GM23338 (cell line): Measurements from ENCODE around the gene CHPF. TPM values are rescaled to one million over a fixed set of nuclear protein-coding genes. Genes with fewer than 3 reads are reported as not detected.

Source experiments
- ATAC-seq: fragments of 200-7000 bp; cut with Tn5 transposase; 3 replicates; pipeline ENCODE4 v1.9.1; 2020
- DNase-seq: peaks from one replicate; pipeline ENCODE4 v3.0.0-alpha.2; 2015; ENCODE audit warnings: low spot score
- H2AFZ ChIP-seq: fragments of 200-600 bp; sonication (generic); 2 replicates; pipeline ENCODE4 v1.8.0; 2016; ENCODE audit warnings: antibody characterized with exemption, mild to moderate bottlenecking, moderate library complexity
- H3F3A ChIP-seq: fragments of 200-600 bp; sonication (generic); replicated peaks from 2 replicates; pipeline ENCODE4 v1.8.0; 2017; ENCODE audit warnings: antibody characterized with exemption, mixed run types, low read depth
- H3K27ac ChIP-seq: fragments of 200-600 bp; sonication (generic); 2 replicates; pipeline ENCODE4 v1.6.1; 2016; ENCODE audit warnings: low read depth
- H3K27me3 ChIP-seq: fragments of 200-600 bp; sonication (generic); 2 replicates; pipeline ENCODE4 v1.8.0; 2016; ENCODE audit warnings: mild to moderate bottlenecking, mixed run types, moderate library complexity; ENCODE audit not compliant: insufficient read depth
- H3K36me3 ChIP-seq: fragments of 200-600 bp; sonication (generic); 2 replicates; pipeline ENCODE4 v1.8.0; 2016; ENCODE audit warnings: mild to moderate bottlenecking; ENCODE audit not compliant: insufficient read depth
- H3K4me1 ChIP-seq: fragments of 200-600 bp; sonication (generic); 2 replicates; pipeline ENCODE4 v1.8.0; 2016; ENCODE audit warnings: mild to moderate bottlenecking, moderate library complexity; ENCODE audit not compliant: insufficient read depth
- H3K4me2 ChIP-seq: fragments of 200-600 bp; sonication (generic); 2 replicates; pipeline ENCODE4 v1.7.1; 2017; ENCODE audit warnings: mixed run types
- H3K4me3 ChIP-seq: fragments of 200-600 bp; sonication (generic); 2 replicates; pipeline ENCODE4 v1.6.1; 2016; ENCODE audit warnings: mixed run types
- H3K79me2 ChIP-seq: fragments of 200-600 bp; sonication (generic); replicated peaks from 2 replicates; pipeline ENCODE4 v1.8.0; 2017; ENCODE audit warnings: mild to moderate bottlenecking; ENCODE audit not compliant: insufficient read depth
- H3K9me2 ChIP-seq: fragments of 200-600 bp; sonication (generic); 2 replicates; pipeline ENCODE4 v1.8.0; 2017; ENCODE audit not compliant: insufficient read depth
- H4K20me1 ChIP-seq: fragments of 200-600 bp; sonication (generic); replicated peaks from 2 replicates; pipeline ENCODE4 v1.8.0; 2017; ENCODE audit warnings: mild to moderate bottlenecking; ENCODE audit not compliant: insufficient read depth
- H3K27ac Mint-ChIP-seq: 2 replicates; pipeline ENCODE4 v1.8.0; 2020; ENCODE audit warnings: inconsistent platforms, mild to moderate bottlenecking, moderate library complexity, mixed read lengths
- H3K27me3 Mint-ChIP-seq: 3 replicates; pipeline ENCODE4 v1.8.0; 2022; ENCODE audit warnings: low read depth, mild to moderate bottlenecking, moderate library complexity, mixed read lengths, inconsistent platforms; ENCODE audit not compliant: insufficient read depth, poor library complexity
- H3K36me3 Mint-ChIP-seq: 3 replicates; pipeline ENCODE4 v1.8.0; 2021; ENCODE audit warnings: low read depth, mild to moderate bottlenecking, inconsistent platforms, moderate library complexity, mixed read lengths
- H3K4me1 Mint-ChIP-seq: 3 replicates; pipeline ENCODE4 v1.8.0; 2020; ENCODE audit warnings: mild to moderate bottlenecking, inconsistent platforms, mixed read lengths
- H3K4me3 Mint-ChIP-seq: 3 replicates; pipeline ENCODE4 v1.8.0; 2021; ENCODE audit warnings: moderate library complexity, mild to moderate bottlenecking, inconsistent platforms, mixed read lengths
- H3K9me3 Mint-ChIP-seq: 3 replicates; pipeline ENCODE4 v1.8.0; 2020; ENCODE audit warnings: moderate library complexity, mild to moderate bottlenecking, inconsistent platforms, mixed read lengths
- CREB1 ChIP-seq: fragments of 250-450 bp; sonication (Bioruptor Pico); IDR thresholded peaks from 2 replicates; pipeline ENCODE4 v1.5.0; 2020; ENCODE audit warnings: low read depth, mild to moderate bottlenecking, moderate library complexity
- EZH2 ChIP-seq: fragments of 200-600 bp; sonication (generic); IDR thresholded peaks from one replicate; pipeline ENCODE4 v1.8.0; 2017; ENCODE audit warnings: antibody characterized with exemption, mild to moderate bottlenecking, low read depth; ENCODE audit not compliant: unreplicated experiment
- EZH2phosphoT487 ChIP-seq: fragments of 200-600 bp; sonication (generic); IDR thresholded peaks from one replicate; pipeline ENCODE4 v1.8.1; 2018; ENCODE audit warnings: antibody characterized with exemption; ENCODE audit not compliant: unreplicated experiment
- JUNB ChIP-seq: IDR thresholded peaks from one replicate; pipeline ENCODE4 v1.6.1; 2016; ENCODE audit warnings: antibody characterized with exemption; ENCODE audit not compliant: unreplicated experiment
- NANOG ChIP-seq: IDR thresholded peaks from 2 replicates; pipeline ENCODE4 v1.6.1; 2016; ENCODE audit warnings: antibody characterized with exemption, borderline replicate concordance
- POLR2AphosphoS5 ChIP-seq: IDR thresholded peaks from 2 replicates; pipeline ENCODE4 v1.6.1; 2016; ENCODE audit warnings: antibody characterized with exemption, low read depth
- REST ChIP-seq: IDR thresholded peaks from one replicate; pipeline ENCODE4 v1.6.1; 2018; ENCODE audit warnings: antibody characterized with exemption; ENCODE audit not compliant: unreplicated experiment
- STAT1 ChIP-seq: IDR thresholded peaks from one replicate; pipeline ENCODE4 v1.6.1; 2016; ENCODE audit warnings: antibody characterized with exemption; ENCODE audit not compliant: unreplicated experiment
- ZNF114 ChIP-seq: fragments of 250-450 bp; sonication (Bioruptor Pico); IDR thresholded peaks from 2 replicates; pipeline ENCODE4 v1.5.0; 2020; ENCODE audit warnings: mild to moderate bottlenecking, moderate library complexity
- ZNF331 ChIP-seq: fragments of 250-450 bp; sonication (Bioruptor Pico); IDR thresholded peaks from 2 replicates; pipeline ENCODE4 v1.5.0; 2020; ENCODE audit warnings: low read depth, mild to moderate bottlenecking, moderate library complexity
- polyA plus RNA-seq: library from polyadenylated mRNA; unstranded; fragments of >200 nt; fragmentation: Nextera tagmentation; extraction: Ambion mirVana; gene quantifications from 2 replicates; pipeline ENCODE4 v1.2.1, GENCODE V29; 2016
- total RNA-seq: library from RNA; depleted of rRNA; stranded (reverse); fragments of >200 nt; shearing (Covaris generic); gene quantifications from 2 replicates; pipeline ENCODE4 v1.2.3, GENCODE V29; 2014
- TF ChIP-seq, protein P1 (sequence below): IDR thresholded peaks from 2 replicates; pipeline ENCODE4 v1.6.1; 2016; ENCODE audit warnings: antibody characterized with exemption
- TF ChIP-seq, protein P2 (sequence below): fragments of 250-450 bp; sonication (Bioruptor Pico); IDR thresholded peaks from 2 replicates; pipeline ENCODE4 v1.5.0; 2020; ENCODE audit warnings: mild to moderate bottlenecking, moderate library complexity
- TF ChIP-seq, protein P3 (sequence below), 2 experiments: fragments of 200-600 bp in 1 of 2; sonication (generic) in 1 of 2; conservative IDR thresholded peaks; 2 replicates each; pipeline versions ENCODE4 v1.5.1 to v1.6.1; 2016 to 2017; ENCODE audit warnings: antibody characterized with exemption in 2 of 2, low read depth in 2 of 2, mild to moderate bottlenecking in 2 of 2, moderate library complexity in 1 of 2

The CHPF gene
- total and polyA plus RNA-seq, 2 experiments from 2014 or later, result 36.5 to 252 TPM

- Histone ChIP-seq H3K4me1 (peaks cover 12% of the 10 kb centered on the region), H3K4me3 (no peak overlapping the region), H3K27me3 (peaks cover 9% of the 10 kb centered on the region; the same call in 1 of the 2 replicates), H3K79me2 (peaks cover 12% of the 10 kb centered on the region), H4K20me1 (peaks cover 17% of the 10 kb centered on the region), H3K36me3 (peaks cover 5% of the 10 kb centered on the region), H3K27ac (no peak overlapping the region), H3F3A (peaks cover 10% of the 10 kb centered on the region), H2AFZ (no peak overlapping the region), H3K4me2 (no peak overlapping the region), H3K9me2 (no peaks in the 10 kb centered on the region)
- H3K36me3 Mint-ChIP-seq, result peaks cover 27% of the 10 kb centered on the region
- no peak for ATAC-seq
- H3K27ac Mint-ChIP-seq, result no peak overlapping the region
- H3K4me3 Mint-ChIP-seq, result no peak overlapping the region; the same call in 2 of the 3 replicates
- H3K27me3 Mint-ChIP-seq, result peaks cover 22% of the 10 kb centered on the region
- TF ChIP-seq, protein P1, sequence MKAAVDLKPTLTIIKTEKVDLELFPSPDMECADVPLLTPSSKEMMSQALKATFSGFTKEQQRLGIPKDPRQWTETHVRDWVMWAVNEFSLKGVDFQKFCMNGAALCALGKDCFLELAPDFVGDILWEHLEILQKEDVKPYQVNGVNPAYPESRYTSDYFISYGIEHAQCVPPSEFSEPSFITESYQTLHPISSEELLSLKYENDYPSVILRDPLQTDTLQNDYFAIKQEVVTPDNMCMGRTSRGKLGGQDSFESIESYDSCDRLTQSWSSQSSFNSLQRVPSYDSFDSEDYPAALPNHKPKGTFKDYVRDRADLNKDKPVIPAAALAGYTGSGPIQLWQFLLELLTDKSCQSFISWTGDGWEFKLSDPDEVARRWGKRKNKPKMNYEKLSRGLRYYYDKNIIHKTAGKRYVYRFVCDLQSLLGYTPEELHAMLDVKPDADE, result no peak
- TF ChIP-seq, protein P2, sequence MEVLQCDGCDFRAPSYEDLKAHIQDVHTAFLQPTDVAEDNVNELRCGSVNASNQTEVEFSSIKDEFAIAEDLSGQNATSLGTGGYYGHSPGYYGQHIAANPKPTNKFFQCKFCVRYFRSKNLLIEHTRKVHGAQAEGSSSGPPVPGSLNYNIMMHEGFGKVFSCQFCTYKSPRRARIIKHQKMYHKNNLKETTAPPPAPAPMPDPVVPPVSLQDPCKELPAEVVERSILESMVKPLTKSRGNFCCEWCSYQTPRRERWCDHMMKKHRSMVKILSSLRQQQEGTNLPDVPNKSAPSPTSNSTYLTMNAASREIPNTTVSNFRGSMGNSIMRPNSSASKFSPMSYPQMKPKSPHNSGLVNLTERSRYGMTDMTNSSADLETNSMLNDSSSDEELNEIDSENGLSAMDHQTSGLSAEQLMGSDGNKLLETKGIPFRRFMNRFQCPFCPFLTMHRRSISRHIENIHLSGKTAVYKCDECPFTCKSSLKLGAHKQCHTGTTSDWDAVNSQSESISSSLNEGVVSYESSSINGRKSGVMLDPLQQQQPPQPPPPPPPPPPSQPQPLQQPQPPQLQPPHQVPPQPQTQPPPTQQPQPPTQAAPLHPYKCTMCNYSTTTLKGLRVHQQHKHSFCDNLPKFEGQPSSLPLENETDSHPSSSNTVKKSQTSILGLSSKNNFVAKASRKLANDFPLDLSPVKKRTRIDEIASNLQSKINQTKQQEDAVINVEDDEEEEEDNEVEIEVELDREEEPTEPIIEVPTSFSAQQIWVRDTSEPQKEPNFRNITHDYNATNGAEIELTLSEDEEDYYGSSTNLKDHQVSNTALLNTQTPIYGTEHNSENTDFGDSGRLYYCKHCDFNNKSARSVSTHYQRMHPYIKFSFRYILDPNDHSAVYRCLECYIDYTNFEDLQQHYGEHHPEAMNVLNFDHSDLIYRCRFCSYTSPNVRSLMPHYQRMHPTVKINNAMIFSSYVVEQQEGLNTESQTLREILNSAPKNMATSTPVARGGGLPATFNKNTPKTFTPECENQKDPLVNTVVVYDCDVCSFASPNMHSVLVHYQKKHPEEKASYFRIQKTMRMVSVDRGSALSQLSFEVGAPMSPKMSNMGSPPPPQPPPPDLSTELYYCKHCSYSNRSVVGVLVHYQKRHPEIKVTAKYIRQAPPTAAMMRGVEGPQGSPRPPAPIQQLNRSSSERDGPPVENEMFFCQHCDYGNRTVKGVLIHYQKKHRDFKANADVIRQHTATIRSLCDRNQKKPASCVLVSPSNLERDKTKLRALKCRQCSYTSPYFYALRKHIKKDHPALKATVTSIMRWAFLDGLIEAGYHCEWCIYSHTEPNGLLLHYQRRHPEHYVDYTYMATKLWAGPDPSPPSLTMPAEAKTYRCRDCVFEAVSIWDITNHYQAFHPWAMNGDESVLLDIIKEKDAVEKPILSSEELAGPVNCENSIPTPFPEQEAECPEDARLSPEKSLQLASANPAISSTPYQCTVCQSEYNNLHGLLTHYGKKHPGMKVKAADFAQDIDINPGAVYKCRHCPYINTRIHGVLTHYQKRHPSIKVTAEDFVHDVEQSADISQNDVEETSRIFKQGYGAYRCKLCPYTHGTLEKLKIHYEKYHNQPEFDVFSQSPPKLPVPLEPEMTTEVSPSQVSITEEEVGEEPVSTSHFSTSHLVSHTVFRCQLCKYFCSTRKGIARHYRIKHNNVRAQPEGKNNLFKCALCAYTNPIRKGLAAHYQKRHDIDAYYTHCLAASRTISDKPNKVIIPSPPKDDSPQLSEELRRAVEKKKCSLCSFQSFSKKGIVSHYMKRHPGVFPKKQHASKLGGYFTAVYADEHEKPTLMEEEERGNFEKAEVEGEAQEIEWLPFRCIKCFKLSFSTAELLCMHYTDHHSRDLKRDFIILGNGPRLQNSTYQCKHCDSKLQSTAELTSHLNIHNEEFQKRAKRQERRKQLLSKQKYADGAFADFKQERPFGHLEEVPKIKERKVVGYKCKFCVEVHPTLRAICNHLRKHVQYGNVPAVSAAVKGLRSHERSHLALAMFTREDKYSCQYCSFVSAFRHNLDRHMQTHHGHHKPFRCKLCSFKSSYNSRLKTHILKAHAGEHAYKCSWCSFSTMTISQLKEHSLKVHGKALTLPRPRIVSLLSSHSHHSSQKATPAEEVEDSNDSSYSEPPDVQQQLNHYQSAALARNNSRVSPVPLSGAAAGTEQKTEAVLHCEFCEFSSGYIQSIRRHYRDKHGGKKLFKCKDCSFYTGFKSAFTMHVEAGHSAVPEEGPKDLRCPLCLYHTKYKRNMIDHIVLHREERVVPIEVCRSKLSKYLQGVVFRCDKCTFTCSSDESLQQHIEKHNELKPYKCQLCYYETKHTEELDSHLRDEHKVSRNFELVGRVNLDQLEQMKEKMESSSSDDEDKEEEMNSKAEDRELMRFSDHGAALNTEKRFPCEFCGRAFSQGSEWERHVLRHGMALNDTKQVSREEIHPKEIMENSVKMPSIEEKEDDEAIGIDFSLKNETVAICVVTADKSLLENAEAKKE, result no peak
- no peak for TF ChIP-seq STAT1
- TF ChIP-seq ZNF114 (CRISPR knock-in tag), result no peak
- TF ChIP-seq NANOG, result no peak
- no peak for TF ChIP-seq EZH2
- TF ChIP-seq ZNF331 (CRISPR knock-in tag), result no peak
- TF ChIP-seq, protein P3, sequence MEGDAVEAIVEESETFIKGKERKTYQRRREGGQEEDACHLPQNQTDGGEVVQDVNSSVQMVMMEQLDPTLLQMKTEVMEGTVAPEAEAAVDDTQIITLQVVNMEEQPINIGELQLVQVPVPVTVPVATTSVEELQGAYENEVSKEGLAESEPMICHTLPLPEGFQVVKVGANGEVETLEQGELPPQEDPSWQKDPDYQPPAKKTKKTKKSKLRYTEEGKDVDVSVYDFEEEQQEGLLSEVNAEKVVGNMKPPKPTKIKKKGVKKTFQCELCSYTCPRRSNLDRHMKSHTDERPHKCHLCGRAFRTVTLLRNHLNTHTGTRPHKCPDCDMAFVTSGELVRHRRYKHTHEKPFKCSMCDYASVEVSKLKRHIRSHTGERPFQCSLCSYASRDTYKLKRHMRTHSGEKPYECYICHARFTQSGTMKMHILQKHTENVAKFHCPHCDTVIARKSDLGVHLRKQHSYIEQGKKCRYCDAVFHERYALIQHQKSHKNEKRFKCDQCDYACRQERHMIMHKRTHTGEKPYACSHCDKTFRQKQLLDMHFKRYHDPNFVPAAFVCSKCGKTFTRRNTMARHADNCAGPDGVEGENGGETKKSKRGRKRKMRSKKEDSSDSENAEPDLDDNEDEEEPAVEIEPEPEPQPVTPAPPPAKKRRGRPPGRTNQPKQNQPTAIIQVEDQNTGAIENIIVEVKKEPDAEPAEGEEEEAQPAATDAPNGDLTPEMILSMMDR (conservative IDR thresholded peaks at IDR 0.05; ENCODE audit: low read depth in 2 of 2), result no peak
- no peak for TF ChIP-seq REST
- no peak for TF ChIP-seq POLR2AphosphoS5
- TF ChIP-seq CREB1 (CRISPR knock-in tag), result no peak
- no peak for TF ChIP-seq EZH2phosphoT487
- no peak for TF ChIP-seq JUNB
- DNase-seq, result no peak
- H3K4me1 Mint-ChIP-seq, result peaks cover 23% of the 10 kb centered on the region
- H3K9me3 Mint-ChIP-seq, result no peaks in the 10 kb centered on the region; the same call in 2 of the 3 replicates
Measured at GRCh38 chr2:219545943-219546352, 2.3 kb upstream of the CHPF start.
